Stimulated activated CD8-positive, alpha-beta memory T cell treated with anti-CD3 and anti-CD28 coated beads, Interleukin-15, amount 100 ng/mL, for 48 hours (primary cell): ENCODE data around the gene ZNF385A.

ENCODE experiments used
- DNase-seq, 2 donors: peaks; one replicate each; pipeline ENCODE4 v3.0.0-alpha.2; 2020; ENCODE audit warnings: low read depth in 2 of 2

ZNF385A gene, protein sequence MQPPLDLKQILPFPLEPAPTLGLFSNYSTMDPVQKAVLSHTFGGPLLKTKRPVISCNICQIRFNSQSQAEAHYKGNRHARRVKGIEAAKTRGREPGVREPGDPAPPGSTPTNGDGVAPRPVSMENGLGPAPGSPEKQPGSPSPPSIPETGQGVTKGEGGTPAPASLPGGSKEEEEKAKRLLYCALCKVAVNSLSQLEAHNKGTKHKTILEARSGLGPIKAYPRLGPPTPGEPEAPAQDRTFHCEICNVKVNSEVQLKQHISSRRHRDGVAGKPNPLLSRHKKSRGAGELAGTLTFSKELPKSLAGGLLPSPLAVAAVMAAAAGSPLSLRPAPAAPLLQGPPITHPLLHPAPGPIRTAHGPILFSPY

DNA sequence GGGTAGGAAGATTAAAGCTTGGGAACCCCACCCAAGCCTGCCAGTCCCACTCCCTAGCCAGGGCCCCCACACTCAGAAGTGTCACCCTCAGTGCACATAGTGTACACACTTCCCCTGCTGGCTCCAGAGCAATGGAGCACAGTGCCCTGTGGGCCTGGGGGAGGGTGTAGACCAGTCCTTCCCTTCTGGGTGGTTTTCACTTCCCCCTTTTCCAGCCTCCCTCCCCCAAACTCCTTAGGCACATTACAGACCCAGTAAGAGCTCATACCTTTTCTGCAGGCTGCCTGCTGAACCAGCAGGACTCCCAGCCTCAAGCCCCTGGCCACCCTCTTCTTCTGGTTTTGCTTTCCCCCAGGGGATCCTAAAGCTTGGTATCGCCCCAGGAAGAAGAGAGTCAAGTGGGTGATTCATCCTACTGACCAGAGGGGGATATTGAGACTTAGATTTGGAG, at the start of gene ZNF385A:
Gene ZNF385A (minus strand): TSS at position 143 of the 451 bp plus-strand sequence. CDS start 219 bp downstream, outside the sequence.
- no peak for DNase-seq

DNA sequence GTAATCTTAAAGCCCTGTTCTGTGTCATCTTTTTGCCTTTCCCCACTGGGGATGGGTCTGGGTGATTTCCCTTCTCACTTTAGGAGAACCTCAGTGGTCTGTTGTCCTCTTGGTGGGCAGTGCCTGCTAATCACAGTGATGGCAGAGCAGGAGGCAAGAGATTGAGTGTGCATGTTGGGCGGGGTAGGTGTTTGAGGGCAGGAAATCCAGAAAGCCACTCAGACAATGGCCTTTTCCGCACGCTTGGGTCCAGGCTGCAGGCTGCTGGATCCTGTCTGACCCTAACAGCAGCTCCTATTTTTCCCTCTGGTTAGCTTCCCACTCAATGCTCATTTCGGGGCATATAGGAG, 48.3 kb upstream of the ZNF385A start:
- DNase-seq, result no peak

DNA sequence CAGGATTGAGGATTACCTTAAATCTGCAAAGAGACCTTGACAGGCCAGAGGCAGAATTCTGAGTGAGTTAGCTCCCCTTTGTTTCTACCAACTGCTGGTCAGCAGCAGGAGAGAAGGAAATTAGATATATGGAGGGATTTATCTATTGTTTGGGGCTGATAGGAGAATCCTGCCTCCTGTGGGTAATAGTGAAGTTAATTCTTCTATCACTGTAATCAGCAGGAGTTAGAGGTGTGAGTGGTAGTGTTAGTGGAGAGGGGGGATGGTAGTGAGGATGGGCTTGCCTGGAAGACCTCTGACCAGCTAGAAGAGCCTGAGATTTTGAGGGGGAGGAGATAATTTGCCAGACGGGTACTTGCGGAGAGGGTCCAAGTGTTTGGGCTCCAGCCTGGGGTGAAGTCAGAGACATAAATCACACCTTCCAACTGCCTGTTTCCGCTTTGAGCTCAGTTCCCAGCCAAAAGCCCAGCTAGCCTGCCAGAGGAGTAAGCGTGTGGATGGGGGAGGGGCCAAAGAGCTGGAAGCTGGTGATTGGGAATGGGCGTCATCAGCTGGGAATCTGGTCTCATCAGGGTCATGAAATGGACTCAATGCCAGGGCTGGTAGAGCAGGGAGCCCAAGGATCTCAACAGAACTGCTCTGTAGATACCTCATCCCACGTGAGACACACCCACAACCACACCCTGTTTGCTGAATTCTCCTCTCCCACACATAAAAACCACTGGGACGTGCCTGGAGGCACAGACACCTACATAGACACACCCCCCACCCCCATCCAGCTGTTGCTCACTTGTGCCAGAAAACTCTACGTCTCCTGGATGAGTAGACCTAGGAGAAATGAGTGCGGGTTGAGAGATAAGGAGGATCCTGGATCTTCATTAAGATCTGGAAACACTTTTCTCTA, 47.6 kb upstream of the ZNF385A start:
- no peak for DNase-seq

DNA sequence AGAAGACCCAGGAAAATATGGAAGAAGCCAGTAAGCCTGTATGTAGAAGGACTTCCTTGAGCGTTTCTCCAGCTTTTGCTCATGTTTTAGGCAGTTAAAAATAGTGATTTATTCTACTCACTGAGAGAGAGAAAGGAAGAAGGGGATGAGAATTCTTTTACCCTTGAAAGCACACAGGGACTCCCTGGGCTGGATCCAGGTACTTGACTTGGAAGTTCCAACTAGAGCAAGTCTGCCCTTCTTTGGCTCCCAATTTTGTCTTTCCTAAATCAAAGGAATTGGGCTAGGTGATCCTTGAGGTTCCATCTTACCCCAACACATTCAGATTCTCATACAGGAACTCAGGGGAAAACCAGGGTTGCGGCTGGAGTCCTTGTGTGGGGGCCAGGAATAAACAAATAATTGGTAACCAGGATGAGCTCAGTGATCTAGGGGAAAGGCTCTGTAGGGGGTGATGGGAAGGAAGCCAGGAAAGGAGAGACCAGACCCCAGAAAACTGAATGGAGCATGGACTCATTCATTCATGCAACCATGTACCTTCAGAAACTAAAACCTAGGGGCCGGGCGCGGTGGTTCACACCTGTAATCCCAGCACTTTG, 46.0 kb upstream of the ZNF385A start:
- no peak for DNase-seq

DNA sequence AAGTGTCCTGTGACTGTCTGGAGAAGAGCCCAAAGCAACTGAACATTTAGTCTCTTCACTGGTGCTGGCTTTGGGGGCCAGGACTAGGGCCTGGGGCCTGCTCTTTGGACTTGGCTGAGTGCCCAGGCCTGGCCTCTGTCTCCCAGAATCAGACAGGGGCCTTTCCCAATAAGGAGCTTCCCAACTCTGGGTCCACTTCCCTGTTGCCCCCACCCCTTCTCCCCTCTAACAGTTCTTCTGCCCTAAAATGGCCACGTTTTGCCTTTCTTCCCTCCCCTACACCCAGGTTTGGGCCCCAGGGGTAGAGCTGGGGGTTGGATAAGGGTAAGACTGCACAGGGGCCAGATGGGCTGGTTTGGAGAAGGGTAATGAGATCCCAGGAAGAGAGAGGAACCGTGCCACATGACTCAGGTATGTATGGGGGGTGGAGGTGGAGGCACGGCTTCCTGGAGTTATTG, 44.5 kb upstream of the ZNF385A start:
- DNase-seq, result no peak

DNA sequence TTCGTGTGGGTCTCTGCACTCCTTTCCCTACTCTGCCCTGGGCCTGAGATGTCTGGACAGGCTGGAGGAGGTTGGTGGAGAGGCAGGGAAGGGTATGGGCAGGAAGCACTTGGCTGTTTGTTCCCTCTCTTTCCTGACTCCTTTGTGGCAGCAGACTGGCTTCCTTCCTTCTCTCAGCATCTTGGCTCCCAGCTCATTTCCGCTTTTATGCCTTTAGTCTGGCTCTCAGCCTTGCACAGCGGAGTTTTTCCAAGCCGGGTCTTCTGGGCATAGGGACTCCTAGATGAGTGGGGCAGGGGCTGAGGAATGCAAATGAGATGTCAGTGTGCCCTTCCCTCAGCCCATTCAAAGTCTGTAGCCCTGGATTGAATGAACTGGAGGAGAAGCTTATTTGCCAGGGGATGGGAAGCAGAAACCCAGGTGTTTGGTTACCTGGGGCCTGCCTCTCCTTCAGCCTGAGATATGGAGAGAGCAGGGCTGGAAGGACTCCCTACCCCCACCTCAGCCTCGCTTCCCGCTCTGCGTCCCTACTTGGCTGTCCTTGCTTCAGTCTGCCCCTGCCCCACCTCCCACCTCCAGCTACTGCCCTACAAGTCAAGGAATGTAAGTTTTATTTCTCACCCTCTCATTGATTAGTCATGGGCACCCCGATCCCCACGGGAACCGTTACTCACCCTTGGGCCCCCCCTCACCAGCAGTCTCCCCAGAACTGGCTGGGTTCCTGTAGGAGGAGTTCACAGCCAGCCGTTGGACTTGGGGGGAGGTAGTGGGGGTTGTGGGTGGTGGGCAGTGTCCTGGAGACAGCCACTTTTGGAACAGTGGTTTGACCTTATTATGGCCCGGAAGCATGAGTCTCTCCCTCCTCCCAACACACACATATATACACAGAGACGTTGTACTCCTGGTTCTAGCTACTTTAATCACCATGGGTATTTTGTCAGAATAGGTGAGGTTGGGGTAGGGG, 43.8 kb upstream of the ZNF385A start:
- no peak for DNase-seq

DNA sequence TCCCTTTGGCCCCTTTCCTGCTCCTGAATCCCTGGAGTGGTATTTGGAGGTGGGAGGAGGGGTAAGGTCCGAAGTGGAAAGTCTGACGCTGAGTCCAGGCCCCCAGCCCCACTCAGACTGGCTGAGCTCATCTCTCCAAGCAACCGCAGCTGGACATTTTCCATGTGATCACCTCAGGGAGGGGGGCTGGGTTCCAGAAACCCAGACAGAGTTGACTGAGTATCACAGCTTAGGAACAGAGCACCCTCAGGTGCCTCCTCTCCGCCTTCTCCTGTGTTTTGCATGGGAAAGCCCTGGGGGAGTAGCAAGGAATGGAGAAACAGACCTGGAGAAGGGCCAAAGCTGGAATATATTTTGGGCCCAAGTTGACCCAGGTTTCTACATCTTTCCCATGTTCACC, 42.6 kb upstream of the ZNF385A start:
- DNase-seq, result no peak

DNA sequence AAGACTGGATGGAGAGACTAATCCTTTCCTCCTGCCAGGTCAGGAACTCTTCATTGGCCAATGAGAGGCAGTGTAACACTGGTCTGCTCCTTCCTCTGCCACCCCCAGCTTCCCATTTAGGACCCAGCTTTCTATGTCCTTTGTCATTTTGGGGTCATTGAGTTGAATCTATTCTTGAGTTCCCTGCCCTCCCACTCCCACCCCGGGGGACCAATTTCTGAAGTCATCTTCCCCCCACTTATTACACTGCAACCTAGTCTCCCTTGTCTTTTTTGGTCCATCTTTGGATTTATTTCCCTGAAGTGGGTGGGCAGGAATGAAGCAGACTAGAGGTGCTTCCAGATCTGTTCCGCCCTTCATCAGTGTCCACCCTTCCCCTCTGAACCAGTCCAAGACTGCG, 42.2 kb upstream of the ZNF385A start:
- no peak for DNase-seq

DNA sequence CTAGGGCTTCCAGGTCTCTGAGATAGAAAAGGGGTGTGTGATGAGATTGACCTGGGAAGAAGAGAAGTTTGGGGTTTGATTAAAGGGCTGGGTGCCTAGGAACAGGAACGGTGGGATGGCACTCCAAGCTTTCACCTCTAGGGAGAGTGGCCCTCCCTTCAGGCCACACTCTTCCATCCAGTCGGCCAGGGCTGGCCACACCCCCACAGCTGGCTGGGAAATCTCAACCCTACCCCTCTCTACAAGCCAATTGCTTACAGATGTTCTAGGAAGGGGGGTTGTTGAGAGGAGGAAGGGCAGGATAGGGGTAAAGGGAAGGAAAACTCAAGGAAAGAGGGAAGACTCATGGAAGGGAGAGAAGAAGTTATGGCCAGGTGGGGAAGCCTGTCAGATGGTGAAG, 41.2 kb upstream of the ZNF385A start:
- DNase-seq, result no peak

DNA sequence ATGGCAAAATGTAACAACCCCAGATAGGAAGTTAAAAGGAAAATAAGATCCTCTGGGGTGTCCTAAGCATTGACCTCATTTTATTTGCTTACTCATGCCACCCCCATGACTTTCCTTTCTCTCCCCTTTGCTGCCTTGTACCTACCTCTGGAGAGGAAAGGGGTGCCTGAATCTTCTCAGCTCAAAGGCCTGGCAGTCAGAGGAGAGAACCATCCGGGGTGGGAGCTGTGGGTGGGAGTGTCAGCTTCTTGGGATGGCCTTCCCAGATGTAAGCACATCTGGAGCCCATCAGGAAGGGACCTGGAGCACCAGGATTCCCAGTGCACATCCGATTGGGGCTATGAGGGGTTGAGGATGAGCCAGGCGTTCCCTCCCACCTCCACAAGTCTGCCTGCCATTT, 39.7 kb upstream of the ZNF385A start:
- no peak for DNase-seq

DNA sequence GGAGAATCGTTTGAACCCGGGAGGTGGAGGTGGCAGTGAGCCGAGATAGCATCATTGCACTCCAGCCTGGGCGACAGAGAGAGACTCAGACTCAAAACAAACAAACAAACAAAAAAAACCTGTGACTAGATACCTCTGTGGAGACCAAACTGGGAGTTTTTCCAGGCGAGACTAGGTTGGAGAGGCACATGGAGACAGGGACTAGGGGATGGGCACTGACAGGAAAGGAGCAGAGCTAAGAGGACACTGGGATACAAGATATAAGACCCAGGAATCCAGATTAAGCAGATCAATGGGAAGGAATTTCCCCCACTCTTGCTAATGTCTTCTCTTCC, 39.2 kb upstream of the ZNF385A start:
- DNase-seq, result no peak

DNA sequence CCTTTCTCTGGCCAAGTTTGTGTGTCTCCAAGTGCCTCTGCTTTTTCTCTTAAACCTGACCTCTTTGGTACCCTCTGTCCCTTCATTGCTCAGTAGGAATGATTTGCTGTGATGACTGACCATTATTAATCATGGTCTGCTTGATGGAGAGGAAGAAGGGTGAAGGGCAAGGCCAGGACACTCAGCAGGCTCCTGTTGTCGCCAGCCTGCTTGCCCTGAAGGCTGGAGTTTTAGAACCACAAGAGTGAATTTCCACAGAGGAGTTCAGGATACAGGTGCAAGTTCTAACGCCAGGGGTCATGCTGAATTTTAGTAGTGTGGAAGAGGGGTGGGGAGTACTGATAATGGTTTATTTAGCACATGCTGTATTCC, 37.3 kb upstream of the ZNF385A start:
- DNase-seq, result no peak

DNA sequence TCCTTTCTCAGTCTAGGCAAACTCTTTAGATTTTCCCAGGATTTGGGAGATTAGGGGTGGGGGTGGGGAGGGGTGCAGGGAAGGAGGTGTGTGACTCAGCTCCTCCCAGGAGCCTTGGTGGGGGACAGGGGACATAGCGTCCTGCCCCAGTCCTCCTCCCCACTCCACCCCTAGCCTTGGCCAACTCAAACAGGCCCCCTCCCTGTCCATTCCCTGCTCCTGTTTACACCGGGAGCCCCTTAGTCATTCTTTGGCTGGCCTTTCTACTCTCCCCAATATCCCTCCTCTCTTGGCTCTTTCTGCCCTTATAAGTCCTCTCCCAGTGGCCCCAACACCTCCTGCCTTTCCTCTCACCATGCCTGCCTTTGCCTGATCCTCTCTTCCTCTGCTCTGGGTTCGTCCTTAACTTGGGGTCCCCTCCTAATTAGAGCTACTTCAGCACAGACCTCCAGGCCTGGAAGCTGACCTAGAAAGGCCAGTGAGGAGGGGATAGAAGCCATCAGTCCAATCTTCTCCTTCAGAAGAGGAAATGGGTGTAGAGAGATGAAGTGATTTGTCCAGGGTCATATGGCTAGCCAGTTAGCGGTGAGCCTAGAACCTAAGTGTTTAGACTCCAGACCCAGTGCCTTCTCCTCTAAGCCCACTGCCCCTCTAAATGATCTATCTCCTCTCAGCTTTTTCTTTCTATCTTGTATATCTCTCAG, 36.8 kb upstream of the ZNF385A start:
- DNase-seq, result no peak

DNA sequence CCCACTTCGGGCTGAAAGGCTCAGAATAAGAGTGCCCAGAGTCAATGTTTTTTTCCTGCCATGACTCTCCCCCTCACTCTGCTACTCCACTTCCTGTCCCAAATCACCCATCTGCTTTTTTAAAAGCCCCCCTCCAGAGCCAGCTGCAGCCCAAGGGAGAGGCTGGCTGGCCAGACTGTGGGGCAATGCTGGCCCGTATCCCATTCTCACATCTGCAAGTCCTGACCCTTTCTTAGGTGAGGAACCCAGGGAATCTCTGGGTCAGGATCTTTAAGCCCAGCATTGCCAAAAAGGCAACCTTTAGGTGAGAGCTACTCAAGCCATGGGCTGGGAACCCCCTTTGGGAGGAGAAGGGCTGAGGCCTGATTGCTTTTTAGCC, 36.2 kb upstream of the ZNF385A start:
- no peak for DNase-seq

DNA sequence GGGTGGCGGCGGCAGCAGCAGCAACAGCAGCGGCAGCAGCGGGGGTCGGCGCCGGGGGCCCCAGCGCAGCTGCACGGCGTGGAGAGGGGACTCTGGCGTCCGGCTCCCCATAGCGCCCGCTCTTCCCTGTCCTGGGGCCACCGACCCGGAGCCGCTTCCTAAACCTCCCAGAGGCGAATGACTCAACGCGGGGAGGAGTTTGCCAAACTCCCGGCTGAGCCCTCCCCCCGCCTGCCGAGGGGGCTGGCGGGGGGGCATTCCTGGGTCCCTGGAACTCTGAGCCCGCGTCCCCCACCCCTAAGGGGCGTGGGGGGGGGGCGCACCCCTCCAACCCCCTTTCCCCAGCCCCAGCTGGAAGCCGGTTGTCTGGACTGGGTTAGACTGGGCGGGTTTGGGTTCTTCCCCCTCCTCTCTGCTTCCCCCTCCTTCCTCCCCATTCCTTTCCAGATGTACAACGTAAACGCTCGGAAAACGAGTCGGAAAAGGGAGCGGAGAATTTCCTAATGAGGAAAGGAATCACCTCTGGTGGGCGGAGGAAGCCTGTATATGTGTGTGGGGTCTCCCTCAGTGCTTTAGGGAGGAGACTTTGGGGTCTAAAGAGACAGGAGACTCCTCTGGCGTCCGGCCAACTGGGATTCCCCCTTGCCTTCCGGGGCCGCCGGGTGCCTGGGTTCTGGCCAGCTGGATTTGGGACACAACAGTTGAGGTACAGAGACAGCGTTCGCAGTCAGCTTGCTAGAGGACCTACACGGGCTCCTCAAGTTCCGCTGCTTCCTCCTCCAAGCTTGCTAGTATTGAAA, 34.8 kb upstream of the ZNF385A start, which contains the start of gene ITGA5:
Gene ITGA5 (minus strand): TSS at position 179 of the 800 bp plus-strand sequence. CDS start 68 bp downstream, at position 111.
- no peak for DNase-seq

DNA sequence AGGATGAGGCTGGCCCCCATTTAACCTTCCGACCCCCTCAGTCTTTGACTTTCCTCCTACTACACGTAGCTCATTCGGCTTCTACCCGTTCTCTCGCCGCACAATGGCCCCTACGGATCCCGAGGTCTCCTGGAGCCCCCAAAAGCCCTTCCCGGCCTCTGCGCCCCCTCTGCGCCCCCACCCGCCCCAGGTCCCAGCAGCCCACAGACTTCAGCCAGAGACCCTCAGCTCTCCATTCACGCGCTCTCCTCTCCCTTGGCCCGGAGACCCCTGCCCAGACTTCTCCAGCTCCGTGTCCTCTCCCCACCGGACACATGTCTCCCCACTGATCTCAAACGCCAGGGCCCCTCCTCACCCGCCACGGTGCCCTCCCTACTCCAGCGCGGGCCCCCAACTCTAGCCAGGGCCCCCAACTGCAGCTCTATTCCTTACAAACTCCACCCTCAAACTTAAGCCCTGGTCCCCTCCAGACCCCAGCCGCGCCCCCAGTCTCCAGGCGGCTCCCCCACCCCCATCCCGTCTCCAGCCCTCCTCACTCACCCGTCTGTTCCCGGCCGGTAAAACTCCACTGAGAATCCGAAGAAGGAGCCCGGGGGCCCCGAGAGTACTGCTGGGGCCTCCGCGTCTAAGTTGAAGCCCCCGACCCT, 34.0 kb upstream of the ZNF385A start:
- DNase-seq, result no peak

DNA sequence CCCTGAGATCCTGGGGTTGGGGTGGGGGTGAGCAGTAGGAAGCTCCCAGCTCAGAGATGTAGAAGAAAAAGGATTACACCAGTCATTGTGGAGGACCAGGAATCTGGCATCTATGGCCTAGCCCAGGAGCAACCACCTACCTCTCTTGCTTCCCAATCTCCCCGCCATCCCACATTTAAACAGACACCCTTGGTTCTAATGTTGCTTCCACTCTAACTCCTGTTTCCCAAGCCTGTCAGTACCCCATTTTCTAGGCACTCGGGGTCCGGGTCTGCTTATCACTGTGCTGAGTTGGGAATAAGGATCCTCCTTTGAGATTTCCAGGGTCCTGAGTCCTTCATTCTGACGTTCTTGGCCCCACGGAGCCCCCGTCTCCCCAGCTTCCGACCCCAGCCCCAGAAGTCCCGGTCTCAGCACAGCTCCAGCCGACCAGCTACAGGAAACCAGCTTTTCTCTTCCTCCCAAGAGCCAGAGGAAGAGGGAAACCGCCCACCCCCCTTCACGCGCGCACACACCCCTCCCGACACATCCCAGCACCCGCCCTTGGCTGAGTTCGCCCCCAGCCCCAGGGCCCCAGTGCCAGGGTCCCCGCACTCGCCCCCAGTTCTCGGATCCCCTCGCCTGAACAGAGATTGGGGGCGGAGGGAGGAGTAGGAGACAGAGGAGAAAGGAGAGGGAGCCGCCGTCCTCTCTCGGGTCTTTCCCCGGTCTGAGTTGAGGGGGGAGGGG, 33.3 kb upstream of the ZNF385A start:
- DNase-seq, result no peak

DNA sequence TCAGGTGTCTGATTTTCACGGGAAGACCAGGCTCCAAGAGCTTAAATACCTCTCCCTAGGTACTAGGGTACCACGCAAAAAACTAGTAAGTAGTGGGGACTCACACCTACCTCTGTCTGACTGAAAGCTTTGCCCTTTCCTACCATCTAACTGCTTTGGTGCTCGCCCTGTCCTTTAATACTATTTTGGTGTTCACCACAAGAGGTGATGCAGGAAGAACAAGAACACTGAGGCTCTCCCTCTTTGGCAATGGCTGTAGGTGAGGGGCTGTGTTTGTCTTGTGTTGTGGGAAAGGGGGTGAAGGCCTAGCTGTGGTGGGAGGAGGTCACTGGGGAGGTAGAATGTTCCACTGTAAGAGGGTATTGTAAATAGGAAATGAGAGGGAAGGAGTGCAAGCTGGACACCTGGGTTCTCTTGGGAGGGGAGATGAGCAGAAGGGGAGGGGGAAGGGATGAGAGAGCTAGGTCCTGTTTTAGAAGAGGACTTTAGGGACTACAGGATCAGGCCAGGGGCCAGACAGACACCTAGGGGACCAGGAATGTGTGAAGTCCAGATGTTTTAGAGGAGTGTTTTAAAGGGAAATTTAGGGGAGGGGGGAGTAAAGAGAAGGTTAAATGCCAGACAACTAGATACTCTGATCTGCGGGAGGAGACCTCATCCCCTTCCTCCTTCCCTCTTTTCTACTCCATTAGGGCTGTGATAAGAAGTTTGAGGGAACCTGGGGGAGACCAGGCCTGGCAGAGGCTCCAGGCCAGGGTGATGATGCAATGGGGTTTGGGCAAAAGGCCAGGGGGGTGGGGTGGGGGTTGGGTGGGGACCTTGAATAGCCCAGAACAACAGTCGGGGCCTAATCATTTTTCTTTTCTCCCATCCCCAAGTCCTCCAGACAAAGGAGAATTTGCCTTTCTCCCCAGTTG, 32.4 kb upstream of the ZNF385A start:
- no peak for DNase-seq
